ENCODE measurements around the gene UTY.

UTY gene

DNA sequence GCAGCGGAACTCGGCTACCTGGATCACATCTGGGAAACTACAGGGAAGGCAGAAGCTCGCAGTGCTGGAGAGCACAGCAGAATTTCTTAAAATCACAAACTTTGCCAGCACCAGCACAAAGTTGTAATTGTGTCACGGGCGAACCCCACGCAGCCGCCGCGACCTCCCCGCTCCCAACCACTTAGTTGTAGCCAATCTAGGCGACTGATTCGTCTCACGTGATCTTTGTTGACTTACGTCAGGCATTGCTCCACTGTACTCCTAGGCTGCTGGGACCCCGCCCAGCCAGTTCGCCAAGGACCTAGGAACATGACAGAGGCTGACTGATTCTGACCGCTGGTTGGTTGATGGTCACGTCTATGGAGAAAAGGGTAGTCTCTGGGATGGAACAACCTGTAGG lies at the start of gene UTY:
Gene UTY (minus strand): TSS at position 206 of the 400 bp plus-strand sequence. CDS start 368 bp downstream, outside the sequence.
- no peak for DNase-seq

GRCh38 chrY:13520474-13520873 lies 40.6 kb upstream of the UTY start:
- no peak for DNase-seq

- no peak for DNase-seq
Observed at GRCh38 chrY:13501215-13501614, 21.4 kb upstream of the UTY start.

DNA sequence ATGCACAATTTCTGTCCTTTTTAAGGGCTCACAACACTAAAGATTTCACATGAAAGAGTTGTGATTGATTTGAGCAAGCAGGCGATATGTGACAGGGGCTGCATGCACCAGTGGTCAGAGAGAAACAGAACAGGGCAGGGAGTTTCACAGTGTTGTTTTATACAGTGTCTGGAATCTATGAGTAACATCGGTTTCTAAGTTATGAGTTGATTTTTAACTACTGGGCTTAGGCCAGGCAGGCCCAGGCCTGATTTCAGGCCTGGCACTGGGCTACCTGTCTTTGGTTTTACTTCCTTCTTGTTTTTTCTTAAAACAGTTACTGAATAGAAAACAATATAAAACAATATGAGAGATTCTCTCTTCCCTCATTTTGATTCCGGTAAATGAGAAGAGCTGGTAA lies 13.9 kb upstream of the UTY start:
- DNase-seq: no peak

- no peak for DNase-seq
Observed at GRCh38 chrY:13492408-13492807, 12.6 kb upstream of the UTY start.

DNA sequence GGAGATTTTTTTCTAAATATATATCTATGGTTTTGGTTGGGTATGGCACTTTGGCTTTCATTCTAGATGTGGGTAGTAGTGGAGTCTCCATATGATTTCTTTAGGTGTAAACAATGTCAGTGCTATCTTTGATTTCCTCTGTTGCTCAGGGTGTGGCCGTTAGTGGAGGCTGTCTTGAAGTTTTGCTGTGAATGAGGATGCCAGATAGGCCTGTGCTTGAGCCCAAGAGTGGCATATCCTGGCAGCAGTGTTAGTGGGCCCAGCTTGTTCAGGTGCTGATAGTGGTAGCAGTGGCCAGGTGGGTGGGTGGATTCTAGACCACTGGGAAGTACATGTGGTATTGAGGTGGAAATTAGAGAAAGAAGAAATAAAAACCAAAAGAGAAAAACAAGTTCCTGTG lies 8.9 kb upstream of the UTY start:
- DNase-seq: no peak

- DNase-seq: no peak
Observed at GRCh38 chrY:13479121-13479711, 617 bp downstream of the UTY start.

- DNase-seq: no peak
Observed at GRCh38 chrY:13478126-13478785, 1.6 kb downstream of the UTY start.

GRCh38 chrY:13474997-13475396 lies 4.8 kb downstream of the UTY start:
- DNase-seq: no peak

- DNase-seq: no peak
Observed at GRCh38 chrY:13451572-13451971, 28.3 kb downstream of the UTY start.

- DNase-seq: no peak
Observed at GRCh38 chrY:13450596-13451130, 29.2 kb downstream of the UTY start.

DNA sequence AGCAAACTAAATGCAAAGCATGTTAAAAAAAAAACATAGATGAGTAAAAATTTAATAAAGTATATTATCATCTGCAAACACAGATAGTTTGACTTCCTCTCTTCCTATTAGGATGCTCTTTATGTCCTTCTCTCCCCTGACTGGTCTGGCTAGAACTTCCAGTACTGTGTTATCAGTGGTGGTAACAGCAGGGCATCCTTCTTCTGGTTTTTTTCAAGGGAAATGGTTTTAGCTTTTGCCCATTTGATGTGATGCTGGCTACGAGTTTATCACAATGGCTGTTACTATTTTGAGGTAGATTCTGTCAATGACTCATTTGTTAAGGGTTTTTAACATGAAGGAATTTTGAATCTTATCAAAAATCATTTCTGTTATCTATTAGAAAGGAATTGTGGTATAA lies 34.3 kb downstream of the UTY start:
- DNase-seq: no peak

- no peak for DNase-seq
Observed at GRCh38 chrY:13443146-13443545, 36.7 kb downstream of the UTY start.

DNA sequence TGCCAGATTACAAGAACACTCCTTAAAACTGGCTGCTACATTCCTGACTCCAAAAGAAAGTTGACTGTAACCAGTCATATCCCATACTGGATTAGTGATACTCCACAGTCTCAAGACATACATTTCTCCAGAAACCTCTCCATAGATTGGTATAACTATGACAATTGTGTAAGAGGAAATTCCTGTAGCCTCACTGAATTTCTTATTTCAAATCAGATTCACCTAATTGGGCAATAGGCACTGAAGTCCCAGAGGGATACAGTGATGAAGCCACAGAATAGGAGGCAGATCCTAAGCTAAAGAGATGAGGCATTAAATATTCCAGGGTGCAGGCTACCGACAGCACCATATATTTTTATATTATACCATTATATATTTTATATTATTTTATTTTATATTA lies 39.0 kb downstream of the UTY start:
- DNase-seq: no peak

- no peak for DNase-seq
Observed at GRCh38 chrY:13435968-13436937, 43.6 kb downstream of the UTY start.

GRCh38 chrY:13435206-13435967 lies 44.4 kb downstream of the UTY start:
- DNase-seq: no peak

- no peak for DNase-seq
Observed at GRCh38 chrY:13432293-13433025, 47.4 kb downstream of the UTY start.

DNA sequence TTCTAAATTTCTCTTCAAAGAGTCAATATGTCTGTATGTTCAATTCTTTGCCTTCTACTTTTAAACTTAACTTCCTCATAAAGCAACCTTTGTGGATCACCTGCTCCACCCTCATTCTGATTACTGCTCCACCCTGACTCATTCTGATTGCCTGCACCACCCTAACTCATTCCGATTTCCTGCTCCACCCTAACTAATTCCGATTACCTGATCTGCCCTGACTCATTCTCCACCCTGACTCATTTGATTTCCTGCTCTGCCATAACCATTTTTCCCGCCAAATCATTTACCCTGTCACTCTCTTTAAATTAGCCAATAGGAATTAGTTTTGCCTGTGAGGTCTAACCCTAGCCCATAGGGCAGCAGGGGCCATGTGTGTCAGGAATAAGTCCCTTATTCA lies 50.3 kb downstream of the UTY start:
- DNase-seq: no peak

DNA sequence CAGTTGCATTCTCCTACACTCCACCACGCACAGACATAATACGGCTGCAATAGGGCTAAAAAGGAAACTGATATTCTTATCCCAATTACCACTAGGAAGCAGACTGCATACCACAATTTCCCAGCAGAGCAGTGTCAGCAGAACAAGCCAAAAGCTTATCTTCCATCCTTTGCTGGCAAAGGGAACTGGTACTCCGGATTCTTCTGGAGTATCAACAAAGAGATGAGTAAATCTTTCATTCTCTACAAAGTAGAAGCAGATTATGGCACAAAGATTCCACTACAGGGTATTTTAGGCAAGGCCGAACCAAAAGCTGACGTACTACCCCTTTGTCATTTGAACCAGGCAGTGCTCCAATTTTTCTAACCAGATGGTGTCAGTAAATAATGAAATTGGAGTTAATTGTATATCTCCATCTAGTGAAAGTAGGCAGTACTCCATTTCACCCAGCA lies 56.5 kb downstream of the UTY start:
- DNase-seq: no peak

DNA sequence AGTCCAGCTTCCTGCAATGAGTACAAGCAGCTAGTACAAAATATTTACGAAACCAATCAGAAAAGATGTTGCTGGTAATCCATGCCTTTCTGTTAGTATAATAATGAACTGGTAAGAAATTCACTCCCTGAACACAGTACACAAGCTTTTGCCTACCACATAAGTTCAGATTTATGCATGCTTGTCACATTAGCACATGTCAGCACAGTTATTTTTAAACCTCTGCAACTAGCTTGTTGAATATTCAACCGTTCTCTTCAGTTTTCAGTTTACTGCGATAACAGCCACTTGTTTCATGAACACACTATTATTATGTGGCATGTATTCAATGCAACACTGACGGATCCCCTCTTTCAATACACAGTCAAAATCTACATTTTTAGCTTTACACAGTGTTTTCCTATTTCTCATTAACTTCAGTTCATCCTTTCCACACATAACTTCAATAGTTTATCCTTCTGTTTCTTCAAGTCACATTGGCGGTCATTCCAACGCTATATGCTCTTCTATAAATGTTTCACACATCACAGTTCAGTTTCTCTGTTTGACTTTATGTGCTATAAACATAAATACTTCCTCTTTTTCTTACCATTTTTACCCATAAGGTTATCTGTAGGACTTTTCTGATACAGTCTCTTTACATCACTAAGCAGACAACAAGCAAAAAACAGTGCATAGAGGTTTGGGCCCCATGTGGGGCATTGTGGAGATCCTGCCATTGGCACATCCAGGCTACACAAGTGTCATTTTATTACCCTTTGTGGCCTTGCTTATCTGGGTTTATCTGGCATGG lies 62.8 kb downstream of the UTY start:
- DNase-seq: no peak

DNA sequence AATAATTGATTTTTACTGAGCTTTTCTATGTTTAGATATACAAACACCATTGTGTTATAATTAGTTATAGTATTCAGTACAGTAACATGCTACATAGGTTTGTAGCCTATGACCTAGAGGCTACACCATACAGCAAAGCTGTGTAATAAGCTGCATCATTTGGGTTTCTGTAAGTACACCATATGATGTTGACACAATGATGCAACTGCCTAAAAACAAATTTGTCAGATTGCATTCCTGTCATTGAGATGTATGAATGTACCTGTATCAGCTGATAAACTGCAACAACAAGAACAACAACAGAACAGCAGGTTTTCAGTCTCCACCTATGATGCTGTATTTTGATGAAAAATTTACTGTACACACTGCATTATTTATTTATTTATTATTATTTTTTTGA lies 64.3 kb downstream of the UTY start:
- DNase-seq: no peak
